IMR-90 (cell line): ENCODE results near the gene TMEFF1. TPM values are rescaled to one million over a fixed set of nuclear protein-coding genes. Genes with fewer than 3 reads are reported as not detected.

Source experiments
- RAD21 ChIP-seq: IDR thresholded peaks from 2 replicates; pipeline ENCODE4 v1.6.1; 2012; ENCODE audit warnings: low read length, improper control_type of control experiment
- polyA plus RNA-seq, 3 experiments: library from polyadenylated mRNA; depleted of rRNA; stranded (reverse); fragments of >200 nt; gene quantifications; 2 replicates each; pipeline ENCODE4 v1.2.3, GENCODE V29; 2012; ENCODE audit warnings: low replicate concordance in 1 of 3
- total RNA-seq: library from RNA; depleted of rRNA; stranded (reverse); fragments of >200 nt; gene quantifications from 2 replicates; pipeline ENCODE4 v1.2.3, GENCODE V29; 2012
- TF ChIP-seq, protein P1 (sequence below): fragments of 150-350 bp; IDR thresholded peaks from 2 replicates; pipeline ENCODE4 v1.6.1; 2016; ENCODE audit warnings: low read depth, mild to moderate bottlenecking, low read length, moderate library complexity, borderline replicate concordance

Gene TMEFF1
- total and polyA plus RNA-seq, 2 of the 4 experiments (the other 2 are of a cell fraction): 0.62 to 0.90 TPM

DNA sequence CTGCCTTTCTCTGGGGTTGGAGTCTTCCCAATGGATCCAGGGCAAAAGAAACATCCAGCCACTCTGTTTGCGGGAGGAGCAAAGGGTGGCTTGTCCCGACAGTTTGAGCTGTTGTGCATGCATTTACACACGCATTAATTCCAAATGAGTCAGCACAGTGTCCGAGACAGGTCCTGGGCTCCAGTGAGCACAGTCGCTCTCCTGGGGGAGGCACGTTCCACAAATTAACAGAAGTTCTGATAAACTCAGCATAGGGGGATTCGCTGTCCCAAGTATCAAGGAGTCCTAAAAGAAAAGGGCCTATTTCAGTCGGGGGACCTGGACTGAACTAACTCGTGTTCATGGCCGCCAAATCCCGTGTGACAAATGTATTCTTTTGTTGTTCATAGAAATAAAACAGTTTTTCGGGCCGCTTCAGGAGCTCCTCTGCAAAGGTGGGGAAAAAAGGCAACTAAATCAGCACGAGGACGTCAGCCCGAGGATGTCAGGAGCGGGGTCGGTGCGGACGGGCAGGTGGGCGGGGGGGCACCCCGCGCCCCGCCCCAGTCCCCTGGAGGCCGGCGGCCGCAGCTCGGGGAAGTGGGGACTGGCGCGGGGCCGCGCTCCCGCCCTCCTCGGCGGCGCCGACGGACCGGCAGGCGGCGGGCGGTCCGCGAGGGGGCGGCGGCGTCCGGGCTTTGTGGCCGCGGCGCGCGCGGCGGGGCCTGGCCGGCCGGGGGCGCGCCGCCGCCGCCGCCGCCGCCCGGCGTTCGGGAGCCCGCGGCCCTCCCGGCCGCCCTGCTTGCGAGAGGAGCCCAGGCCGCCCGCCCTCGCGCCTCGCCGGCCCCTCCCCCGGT is 46.2 kb upstream of the TMEFF1 start, which contains the start of gene MSANTD3 (continued):
- TF ChIP-seq, protein P1, sequence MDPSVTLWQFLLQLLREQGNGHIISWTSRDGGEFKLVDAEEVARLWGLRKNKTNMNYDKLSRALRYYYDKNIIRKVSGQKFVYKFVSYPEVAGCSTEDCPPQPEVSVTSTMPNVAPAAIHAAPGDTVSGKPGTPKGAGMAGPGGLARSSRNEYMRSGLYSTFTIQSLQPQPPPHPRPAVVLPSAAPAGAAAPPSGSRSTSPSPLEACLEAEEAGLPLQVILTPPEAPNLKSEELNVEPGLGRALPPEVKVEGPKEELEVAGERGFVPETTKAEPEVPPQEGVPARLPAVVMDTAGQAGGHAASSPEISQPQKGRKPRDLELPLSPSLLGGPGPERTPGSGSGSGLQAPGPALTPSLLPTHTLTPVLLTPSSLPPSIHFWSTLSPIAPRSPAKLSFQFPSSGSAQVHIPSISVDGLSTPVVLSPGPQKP: no peak
- no peak; the same call in 1 of the 2 replicates for TF ChIP-seq RAD21
